Endothelial cell of umbilical vein (primary cell): ENCODE results near the gene FNBP1L.

ENCODE experiments used
- CTCF ChIP-seq, 2 donors: IDR thresholded peaks; 1 replicate in 1 of 2; 2 replicates in 1 of 2; pipeline ENCODE4 v1.5.1; 2011; ENCODE audit warnings: low read length in 2 of 2, mild to moderate bottlenecking in 2 of 2, moderate library complexity in 2 of 2, control low read depth in 1 of 2, inconsistent platforms in 1 of 2, low read depth in 1 of 2; ENCODE audit not compliant: insufficient read depth in 1 of 2; ENCODE audit errors: extremely low read depth in 1 of 2
- EZH2 ChIP-seq: IDR thresholded peaks from 2 replicates; pipeline ENCODE4 v1.6.1; 2012; ENCODE audit warnings: borderline replicate concordance, low read depth, mild to moderate bottlenecking, moderate library complexity, low read length, inconsistent platforms; ENCODE audit not compliant: severe bottlenecking
- GATA2 ChIP-seq: IDR thresholded peaks from 2 replicates; pipeline ENCODE4 v1.7.0; 2011; ENCODE audit warnings: low read depth, mild to moderate bottlenecking, moderate library complexity, mixed read lengths, low read length; ENCODE audit not compliant: insufficient read length, insufficient read depth
- JUN ChIP-seq: IDR thresholded peaks from 2 replicates; pipeline ENCODE4 v1.6.1; 2011; ENCODE audit warnings: borderline replicate concordance, low read depth; ENCODE audit not compliant: insufficient read length, insufficient read depth
- MYC ChIP-seq: IDR thresholded peaks from one replicate; pipeline ENCODE4 v1.6.1; 2011; ENCODE audit warnings: mild to moderate bottlenecking, low read depth, low read length
- POLR2A ChIP-seq: IDR thresholded peaks from 2 replicates; pipeline ENCODE4 v1.6.1; 2012; ENCODE audit warnings: low read depth, mild to moderate bottlenecking, control low read depth, low read length
- POLR2AphosphoS5 ChIP-seq: IDR thresholded peaks from 2 replicates; pipeline ENCODE4 v1.6.1; 2012; ENCODE audit warnings: low read depth, mild to moderate bottlenecking, control low read depth, low read length, moderate library complexity; ENCODE audit not compliant: insufficient read depth

GRCh38 chr1:93468662-93469061 is 20.7 kb downstream of the FNBP1L start:
- TF ChIP-seq CTCF (IDR thresholded peaks at IDR 0.05; ENCODE audit: extremely low read depth in 1 of 2, insufficient read depth in 1 of 2, low read depth in 1 of 2, low read length in 2 of 2) (no peak), EZH2 (no peak), JUN (no peak), MYC (no peak), POLR2A (no peak), POLR2AphosphoS5 (no peak), GATA2 (no peak)
